Stimulated activated CD8-positive, alpha-beta memory T cell treated with anti-CD3 and anti-CD28 coated beads, Interleukin-2, amount 100 ng/mL, for 1 hour (primary cell): ENCODE data around the gene MOGAT1.
"Not testable (repeated sequence)": the region's sequence is repeated elsewhere in the genome, so short reads cannot be mapped to it uniquely, and the experiment has no call there.

ENCODE experiments used
- DNase-seq, 2 donors: peaks; one replicate each; pipeline ENCODE4 v3.0.0-alpha.2; 2020; ENCODE audit warnings: low read depth in 2 of 2

The MOGAT1 gene

DNA sequence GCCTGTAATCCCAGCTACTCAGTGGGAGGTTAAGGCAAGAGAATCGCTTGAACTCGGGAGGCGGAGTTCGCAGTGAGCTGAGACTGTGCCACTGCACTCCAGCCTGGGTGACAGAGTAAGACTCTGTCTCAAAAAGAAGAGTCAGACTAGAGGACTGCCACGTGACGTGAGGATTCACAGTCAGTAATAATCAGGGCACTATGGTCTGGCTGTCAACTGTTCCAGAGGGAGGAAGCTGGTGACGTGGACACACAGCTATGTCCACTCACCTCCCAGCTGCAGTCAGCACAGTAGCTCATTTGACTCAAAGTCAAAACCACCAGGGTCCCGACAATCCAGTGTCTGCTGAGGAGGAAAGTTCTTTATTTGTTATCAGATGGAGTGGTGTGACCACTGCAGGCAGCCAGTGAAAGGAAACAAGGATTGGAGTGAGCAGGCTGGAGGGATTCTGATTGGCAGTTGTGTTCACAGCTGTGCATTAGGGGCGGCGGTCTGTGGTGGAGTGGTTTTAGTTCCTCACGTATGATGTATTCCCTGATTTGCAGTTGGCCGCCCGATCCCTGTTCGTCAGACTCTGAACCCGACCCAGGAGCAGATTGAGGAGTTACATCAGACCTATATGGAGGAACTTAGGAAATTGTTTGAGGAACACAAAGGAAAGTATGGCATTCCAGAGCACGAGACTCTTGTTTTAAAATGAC is 37.9 kb downstream of the MOGAT1 start:
- DNase-seq = no peak

DNA sequence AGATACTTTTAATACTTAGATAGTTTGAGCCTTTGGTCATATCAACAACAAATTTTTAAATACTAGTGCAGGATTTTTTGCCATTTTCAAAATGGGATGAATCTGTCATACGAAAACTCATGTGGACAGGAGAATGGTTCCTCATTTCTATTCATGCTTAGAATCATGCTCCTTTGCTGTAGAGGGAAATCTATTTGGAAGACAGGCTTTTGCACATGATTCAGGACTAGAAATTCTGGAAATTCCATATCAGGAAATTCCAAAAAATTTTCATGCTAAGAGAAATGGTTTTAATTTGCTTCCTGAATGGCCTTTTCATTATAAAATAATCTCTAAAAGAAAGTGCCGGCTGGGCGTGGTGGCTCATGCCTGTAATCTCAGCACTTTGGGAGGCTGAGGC is 39.3 kb downstream of the MOGAT1 start:
- DNase-seq = no peak

DNA sequence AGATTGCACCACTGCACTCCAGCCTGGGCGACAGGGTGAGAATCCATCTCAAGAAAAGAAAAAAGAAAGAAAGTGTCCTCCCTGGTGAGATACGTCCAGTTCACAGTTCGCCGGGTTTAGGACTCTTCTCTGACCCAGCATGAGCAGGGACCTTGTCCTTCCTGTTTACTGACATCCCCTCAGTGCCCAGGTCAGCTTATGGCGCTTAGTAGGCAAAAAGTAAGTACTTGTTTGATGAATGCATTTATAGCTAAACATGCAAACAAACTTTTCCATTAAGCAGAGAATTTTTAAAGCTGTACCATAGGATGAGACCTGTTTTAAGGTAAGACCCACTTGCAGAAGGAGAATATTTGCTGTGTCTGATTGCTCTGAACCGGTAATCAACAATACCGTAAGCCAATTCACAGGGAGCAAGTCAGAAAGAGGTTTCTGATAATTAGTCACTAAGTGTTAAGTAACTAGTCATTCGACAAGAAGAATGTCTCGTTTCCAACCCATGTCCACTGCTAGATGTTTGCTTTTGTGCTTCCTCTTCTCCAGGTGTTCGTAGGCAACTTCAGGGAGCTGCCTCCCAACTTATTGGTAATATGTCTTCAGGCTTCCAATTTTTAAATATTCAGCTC is 40.0 kb downstream of the MOGAT1 start:
- DNase-seq = no peak

DNA sequence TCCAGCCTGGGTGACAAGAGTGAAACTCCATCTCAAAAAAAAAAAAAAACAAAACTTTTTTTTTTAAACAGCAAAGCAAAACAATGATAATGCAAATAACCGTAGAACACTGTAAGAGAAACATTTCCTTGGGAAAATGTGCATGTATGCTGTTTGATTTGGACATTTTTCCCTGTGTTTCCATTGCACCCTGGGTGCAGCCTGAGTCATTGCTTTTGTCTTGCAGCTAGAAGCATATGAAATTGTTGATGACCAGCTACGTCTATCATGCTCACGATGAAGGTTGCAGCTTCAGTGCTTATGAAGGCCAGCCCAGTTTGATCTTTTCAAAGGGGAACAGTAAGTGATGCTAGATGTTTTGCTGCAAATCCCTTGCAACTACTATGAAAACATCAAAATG is 41.5 kb downstream of the MOGAT1 start:
- DNase-seq = no peak

DNA sequence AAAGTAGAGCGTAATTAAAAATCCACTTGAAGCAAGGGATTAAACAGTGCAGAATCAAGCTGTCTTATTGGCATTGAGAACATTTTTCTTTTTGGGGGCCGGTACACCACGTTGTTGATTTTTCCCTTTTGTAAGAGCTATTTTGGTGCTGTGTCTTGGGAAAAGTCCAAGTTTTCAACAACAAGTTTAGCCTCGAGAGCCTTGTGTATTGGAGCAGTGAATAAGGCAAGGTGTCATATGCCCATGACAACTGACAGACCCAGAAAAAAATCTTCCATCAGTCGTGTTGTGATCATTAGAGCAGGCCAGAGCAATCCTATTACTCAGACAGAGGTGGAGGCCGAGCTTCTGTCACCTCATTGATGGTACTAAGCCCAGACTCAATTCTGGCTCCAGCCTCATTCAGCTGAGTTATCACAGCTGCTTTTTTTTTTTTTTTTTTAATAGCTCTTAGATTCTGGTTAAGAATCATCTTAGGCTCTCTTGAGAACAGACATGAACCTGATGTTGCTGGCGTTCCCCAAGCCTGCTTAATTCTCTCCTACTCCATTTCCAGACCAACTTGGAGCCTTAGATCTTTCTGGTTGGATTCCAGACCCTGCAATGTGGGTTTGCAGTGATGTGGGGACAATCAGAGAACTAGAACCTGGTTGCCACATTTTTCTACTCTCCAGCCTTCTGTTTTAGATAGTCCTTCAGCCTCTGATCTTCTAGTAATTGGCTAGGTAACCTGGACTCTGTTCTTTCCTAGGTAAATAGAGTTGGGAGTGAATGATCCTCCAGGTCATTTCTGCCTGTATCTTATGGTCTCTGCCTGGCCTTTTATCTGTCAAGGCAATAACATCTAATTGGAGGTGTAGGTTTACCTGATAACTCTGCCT is 43.1 kb downstream of the MOGAT1 start:
- no peak for DNase-seq

DNA sequence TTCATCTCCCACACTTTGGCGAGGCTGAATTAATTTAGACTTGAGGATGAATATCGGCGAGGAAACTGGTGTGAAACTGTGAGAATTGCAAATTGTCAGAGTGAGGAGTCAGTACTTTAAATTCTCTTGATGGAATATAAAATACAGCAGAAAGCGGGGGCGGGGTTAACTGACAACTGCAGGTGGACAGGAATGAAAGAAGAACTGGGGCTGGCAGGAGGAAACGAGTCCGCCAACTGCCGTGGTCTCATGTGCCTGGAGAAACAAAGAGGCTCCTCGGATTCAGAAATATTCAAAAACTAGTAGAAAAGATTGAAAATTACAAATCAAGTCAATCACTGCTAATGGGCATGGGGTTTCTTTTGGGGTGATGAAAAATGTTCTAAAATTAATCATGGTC is 44.3 kb downstream of the MOGAT1 start:
- DNase-seq = no peak

DNA sequence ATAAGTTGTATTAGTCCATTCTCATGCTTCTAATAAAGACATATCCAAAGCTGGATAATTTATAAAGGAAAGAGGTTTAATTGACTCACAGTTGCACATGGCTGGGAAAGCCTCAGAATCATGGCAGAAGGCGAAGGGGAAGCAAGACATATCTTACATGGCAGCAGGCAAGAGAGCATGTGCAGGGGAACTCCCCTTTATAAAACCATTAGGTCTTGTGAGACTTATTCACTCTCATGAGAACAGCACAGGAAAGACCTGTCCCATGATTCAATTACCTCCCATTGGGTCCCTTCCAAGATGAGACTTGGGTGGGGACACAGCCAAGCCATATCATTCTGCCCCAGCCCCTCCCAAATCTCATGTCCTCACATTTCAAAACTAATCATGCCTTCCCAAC is 48.3 kb downstream of the MOGAT1 start:
- DNase-seq = not testable (repeated sequence)

DNA sequence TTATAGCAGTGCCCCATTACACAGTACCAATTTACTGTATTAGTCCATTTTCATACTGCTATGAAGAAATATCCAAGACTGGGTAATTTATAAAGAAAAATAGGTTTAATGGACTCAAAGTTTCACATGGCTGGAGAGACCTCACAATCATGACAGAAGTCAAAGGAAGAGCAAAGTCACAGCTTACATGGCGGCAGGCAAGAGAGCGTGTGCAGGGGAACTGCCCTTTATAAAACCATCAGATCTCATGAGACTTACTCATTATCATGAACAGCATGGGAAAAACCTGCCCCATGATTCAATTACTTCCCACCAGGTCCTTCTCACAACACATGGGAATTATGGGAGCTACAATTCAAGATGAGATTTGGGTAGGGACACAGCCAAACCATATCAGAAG is 50.1 kb downstream of the MOGAT1 start:
- not testable (repeated sequence) for DNase-seq

DNA sequence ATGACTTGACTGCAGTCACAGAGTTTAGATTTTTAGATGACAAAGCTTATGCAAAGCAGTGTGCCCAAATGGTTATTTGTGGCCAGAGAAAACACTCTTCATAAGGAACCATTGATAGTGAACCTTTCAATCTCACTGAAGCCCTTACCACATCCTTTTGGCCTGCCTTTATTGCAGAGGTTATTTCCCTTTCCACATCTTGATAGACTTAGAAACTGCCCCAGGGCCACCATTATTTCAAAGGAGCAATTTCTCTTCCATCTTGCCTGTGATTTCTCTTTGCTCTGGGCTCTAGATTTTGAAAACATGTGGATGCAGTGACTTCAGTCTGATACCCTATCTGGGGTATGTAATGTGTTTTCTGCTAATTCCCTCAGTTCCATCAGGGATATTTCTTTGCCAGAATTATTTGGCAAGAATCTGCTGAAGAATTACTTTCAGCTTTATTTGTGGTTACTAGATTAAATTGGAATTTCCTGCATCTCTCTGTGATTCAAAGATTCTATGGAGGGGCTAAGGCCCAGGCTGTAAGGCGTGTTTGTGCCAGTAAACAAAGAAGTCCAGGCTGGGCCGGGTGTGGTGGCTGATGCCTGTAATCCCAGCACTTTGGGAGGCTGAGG is 51.0 kb downstream of the MOGAT1 start:
- DNase-seq = no peak

DNA sequence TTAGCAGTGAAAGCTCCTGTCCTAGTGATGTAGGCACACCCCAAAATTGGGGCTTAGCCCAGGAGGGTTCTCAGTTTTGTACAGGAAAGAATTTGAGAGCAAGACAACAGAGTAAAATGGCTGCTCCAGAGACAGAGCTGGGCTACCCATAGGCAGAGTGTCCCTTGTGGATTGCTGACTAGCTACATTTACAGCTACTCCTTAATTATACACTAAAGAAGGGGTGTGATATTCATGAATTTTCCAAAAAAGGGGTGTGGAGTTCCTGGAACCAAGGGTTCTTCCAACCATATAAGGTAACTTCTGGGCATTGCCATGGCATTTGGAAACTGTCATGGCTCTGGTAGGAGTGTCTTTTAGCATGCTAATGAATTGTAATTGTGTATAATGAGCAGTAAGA is 52.8 kb downstream of the MOGAT1 start:
- DNase-seq = no peak

DNA sequence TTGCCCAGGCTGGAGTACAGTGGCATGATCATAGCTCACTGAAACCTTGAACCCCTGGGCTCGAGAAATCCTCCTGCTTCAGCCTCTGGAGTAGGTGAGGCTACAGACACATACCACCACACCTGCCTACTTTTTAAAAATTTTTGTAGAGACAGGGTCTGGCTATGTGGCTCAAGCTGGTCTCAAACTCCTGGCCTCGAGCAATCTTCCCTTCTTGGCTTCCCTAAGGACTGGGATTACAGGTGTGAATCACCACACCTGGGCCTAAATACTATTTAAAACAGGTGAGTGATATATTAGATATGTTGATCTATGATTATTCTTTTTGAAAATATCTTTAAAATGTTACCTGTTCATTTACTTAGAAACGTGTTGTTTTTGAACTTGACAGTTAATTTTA is 57.2 kb downstream of the MOGAT1 start:
- DNase-seq = no peak

DNA sequence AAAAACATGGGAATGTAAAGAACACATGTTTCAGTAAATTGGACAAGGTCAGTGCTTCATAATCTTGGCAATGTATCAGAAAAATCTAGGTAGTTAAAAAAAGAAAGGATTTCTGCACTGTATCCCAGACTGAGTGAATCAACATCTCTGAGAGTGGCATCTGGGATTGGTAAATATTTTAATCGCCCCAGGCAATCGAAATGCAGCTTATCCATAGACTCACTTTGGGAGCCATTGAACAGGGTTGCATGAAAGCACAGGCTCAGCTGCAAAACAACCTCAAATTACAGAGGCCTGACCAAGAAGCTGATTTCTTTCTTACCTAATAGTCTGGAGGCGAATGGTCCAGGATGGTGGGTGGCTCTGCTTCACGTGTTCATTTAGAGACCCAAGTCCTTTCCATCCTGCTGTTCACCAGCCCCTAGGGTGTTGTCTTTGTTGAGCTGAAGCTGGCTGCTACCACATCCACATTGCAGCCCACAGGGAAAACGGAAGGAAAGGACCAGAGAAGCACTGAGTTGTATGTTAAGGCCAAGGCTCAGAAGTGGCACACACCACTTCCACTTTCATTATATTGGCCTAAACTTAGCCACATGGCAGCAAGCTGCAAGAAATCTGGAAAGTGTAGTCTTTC is 59.0 kb downstream of the MOGAT1 start:
- DNase-seq = no peak

DNA sequence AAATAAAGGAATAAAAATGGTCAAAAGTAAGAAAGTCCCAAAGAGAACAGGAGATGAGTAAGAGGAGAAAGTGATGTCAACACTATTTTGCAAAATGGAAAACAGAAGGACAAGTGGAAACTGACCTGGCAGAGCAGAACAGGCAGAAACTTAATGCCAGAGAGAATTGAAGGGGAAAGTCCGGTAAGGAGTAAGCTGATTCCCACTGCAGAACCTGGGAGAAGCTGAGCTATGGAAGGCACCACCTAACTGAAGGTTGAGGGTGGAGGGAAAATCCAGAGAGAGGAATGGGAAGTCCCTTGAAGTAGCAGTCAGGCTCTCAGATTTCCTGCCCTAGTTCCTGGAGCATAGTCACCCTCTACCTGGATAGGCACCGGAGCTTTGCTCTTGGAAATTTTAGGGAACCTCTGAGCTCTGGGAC is 59.8 kb downstream of the MOGAT1 start:
- no peak for DNase-seq

DNA sequence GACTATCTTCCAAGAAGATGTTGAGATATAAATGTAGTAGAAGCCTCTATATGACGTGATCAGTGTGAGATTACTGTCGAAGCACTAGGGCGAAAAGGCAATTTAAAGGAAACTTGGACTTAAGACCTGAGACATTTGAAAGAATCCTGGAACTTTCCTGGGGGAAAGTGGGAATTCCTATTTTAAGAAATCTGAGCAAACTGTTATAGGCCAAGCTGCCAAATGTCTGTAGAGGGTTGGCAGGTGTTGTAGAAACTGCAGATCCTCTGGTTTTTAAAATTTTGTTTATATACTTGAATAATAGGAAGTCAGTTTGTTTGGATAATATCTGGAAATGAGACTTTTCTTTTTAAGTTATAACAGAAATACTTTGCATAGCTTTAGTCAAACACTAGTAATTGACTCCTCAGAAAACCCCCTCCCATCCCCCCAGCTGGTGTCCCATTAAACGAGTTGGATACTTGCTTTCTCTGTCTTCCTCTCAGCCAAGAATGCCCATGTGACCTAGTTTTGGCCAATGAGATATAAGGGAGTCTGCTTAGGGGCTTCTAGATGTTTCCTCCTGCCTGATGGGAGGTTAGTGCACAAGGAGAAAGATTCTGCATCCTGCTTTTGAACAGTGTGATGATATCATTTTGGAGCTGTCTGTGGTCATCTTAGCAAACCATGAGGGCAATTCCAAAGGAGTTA is 61.2 kb downstream of the MOGAT1 start:
- no peak for DNase-seq

DNA sequence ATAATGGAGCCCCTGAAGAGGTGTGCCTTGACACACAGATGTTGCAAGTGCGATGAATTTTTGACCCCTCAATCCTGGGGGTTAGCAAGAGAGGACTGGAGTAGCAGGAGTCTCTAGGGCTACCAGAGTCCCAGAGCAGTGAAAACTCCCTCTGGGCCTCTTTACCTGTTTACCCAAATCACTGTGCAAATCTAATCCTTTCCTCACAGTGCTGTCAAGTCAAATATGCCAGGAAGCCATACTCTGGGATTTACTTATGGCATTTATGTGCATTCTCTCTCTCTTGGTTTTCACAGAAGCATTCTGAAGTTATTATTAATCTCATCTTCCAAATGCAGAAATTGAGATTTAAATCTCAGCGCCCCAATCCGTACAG is 62.0 kb downstream of the MOGAT1 start:
- no peak for DNase-seq

DNA sequence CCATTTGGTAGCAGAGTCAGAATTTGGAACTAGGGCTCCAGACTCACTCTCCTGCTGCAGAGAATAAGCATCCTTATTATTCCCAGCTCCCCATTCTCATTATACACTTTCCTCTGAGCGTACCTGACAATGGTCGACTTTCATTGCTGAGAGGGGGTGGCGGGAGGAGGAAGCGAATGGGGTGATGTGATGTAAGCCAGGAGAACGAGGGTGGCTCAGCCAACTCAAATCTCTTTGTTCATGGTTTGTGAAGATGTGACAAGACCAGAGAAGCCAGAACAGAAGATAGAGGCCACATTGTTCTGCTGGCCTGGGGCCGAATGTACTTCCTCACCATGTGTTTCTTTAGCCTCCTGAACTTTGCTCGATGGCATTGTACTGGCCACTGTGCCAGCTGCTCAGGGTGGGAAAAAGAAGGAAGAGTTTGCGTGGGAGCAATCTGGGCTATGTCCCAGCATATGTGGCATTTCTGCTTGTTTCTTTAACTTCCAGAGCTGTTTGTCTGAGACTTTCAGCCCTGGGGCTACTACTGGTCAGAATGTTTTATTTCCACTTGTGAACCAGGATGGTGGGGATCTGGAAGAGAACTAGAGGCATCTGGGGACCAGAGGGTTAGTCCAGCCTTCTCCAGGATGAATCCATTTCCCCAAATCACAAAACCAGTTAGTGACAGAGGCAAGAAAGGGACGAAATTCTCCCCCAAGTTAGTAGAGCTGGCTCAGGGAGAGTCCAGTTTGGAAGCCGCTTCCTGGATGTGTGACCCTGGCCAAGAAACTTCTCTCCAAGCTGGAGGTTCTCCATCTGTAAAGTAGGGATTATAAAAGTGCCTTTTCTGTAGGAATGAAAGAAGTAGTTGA is 62.6 kb downstream of the MOGAT1 start:
- no peak for DNase-seq

DNA sequence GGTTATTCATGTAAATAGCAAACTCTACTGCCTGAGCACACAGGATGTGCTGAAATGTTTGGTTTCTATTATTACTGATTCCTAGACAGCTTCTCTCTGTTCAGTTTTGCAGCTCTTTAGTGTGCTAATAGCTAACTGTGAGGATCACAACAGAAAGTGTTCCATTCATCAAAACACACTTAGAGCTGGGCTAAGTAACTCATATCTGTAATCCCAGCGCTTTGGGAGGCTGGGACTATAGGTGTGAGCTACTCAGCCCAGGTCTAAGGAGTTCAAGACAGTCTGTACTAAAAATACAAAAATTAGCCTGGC is 63.2 kb downstream of the MOGAT1 start:
- DNase-seq = no peak

DNA sequence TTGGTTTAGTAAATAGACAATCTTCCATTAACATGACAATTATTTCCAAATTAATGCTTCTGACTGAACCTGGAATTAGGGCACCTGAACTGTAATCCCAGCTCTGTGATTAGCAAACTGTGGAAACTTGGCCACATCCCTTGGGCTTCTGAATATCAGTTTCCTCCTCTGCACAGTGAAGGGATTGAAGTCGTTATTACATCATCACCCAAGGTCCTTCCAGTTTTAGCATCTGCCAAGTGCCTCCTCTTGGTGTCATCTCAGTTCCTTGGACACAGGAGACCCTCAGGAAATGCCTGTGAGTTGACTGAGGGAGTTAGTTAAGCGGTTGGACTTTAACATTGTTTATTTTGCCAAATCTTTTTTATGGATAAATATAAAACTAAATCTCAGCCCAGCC is 64.8 kb downstream of the MOGAT1 start:
- DNase-seq = no peak

DNA sequence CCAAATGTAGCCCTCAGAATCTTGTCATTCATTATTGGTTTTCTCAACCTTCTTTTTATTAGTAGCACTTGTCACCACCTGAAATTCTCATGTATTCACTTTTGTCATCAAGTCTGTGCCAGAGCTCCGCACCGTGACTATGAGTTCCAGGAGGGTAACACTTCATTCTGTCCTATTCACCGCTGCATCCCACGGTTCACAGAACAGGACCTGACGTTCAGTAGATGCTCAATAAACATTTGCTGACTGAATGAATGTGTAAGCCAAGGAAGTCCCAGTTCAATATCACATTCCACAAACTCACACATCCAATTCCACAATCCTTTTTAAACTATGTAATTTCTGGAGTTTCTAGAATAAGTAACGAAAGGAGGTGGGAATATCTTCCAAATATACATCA is 65.5 kb downstream of the MOGAT1 start:
- no peak for DNase-seq

DNA sequence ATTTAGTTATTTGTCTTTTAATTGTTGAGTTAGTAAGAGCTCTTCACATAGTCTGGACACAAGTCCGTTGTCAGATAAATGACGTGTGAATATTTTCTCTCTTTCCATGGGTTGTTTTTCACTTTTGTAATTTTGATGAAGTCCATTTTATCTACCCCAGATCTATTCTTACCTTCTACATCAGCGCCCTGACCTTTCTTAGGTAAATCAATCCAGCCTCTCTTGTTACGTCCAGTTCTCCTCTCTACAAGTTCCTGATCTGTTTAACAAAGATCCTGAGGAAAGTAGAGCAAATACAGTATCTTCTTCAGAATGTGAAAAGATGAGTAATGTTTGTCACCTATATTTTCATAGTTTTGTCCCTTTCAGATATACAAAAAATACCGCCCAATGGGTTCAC is 66.9 kb downstream of the MOGAT1 start:
- DNase-seq = no peak

DNA sequence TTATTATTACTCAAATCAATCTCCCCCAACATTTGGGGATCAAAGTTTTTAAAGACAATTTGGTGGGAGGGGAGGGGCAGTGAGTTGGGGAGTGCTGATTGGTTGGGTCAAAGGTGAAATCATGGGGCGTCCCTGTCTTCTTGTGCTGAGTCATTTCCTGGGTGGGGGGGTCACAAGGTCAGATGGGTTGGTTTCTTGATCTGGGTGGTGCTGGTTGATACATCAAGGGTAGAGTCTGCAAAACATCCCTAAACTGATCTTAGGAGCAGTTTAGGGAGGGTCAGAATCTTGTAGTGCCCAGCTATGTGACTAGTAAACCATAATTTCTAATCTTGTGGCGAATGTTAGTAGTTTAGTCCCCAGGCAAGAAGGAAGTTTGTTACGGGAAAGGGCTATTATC is 67.4 kb downstream of the MOGAT1 start:
- no peak for DNase-seq
